OCI-LY7 (cell line): ENCODE measurements around the gene LCNL1.

Source experiments
- EZH2phosphoT487 ChIP-seq: fragments of 200-600 bp; sonication (generic); IDR thresholded peaks from 2 replicates; pipeline ENCODE4 v1.6.1; 2018; ENCODE audit warnings: low read depth, borderline replicate concordance, mild to moderate bottlenecking, mixed run types, antibody characterized with exemption, low read length, moderate library complexity, mixed read lengths
- TF ChIP-seq, protein P1 (sequence below): fragments of 200-600 bp; sonication (generic); conservative IDR thresholded peaks from 2 replicates; pipeline ENCODE4 v1.5.1; 2014; ENCODE audit warnings: mild to moderate bottlenecking, antibody characterized with exemption, low read length, moderate library complexity, mixed read lengths

DNA sequence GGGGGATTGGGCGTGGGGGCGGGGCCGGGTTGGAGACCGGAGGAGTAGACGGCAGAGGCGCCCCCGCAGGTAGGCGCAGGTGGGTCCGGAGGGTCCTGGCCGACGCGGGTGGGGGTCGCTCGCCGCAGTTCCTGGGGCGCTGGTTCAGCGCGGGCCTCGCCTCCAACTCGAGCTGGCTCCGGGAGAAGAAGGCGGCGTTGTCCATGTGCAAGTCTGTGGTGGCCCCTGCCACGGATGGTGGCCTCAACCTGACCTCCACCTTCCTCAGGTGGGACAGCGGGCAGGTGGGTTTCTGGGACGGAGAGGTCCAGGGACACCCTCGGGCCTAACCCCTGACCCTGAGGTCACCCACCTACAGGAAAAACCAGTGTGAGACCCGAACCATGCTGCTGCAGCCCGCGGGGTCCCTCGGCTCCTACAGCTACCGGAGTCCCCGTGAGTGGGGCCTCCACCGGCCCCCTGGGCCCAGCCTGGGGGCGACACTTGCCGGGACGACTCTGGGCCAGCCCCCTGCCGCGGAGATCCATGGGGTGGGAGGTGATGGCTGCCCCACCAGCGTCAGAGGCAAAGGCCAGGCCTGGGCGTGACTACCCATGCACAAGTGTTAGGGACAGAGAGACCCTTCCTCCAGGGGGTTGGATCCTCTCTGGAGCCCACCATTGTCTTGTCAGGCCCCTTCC, 3.8 kb upstream of the LCNL1 start:
- TF ChIP-seq, protein P1, sequence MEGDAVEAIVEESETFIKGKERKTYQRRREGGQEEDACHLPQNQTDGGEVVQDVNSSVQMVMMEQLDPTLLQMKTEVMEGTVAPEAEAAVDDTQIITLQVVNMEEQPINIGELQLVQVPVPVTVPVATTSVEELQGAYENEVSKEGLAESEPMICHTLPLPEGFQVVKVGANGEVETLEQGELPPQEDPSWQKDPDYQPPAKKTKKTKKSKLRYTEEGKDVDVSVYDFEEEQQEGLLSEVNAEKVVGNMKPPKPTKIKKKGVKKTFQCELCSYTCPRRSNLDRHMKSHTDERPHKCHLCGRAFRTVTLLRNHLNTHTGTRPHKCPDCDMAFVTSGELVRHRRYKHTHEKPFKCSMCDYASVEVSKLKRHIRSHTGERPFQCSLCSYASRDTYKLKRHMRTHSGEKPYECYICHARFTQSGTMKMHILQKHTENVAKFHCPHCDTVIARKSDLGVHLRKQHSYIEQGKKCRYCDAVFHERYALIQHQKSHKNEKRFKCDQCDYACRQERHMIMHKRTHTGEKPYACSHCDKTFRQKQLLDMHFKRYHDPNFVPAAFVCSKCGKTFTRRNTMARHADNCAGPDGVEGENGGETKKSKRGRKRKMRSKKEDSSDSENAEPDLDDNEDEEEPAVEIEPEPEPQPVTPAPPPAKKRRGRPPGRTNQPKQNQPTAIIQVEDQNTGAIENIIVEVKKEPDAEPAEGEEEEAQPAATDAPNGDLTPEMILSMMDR: no peak
- no peak for TF ChIP-seq EZH2phosphoT487
